NK-92 (cell line): ENCODE measurements around the gene ST6GALNAC3.
"Not testable (repeated sequence)": the region's sequence is repeated elsewhere in the genome, so short reads cannot be mapped to it uniquely, and the experiment has no call there.

Experiments used
- DNase-seq: peaks from one replicate; lab custom pipeline; 2025; ENCODE audit not compliant: unreplicated experiment; lab: John Stamatoyannopoulos, UW

Gene ST6GALNAC3

GRCh38 chr1:76070538-76070937 lies 4.0 kb upstream of the ST6GALNAC3 start:
- no peak for DNase-seq

- DNase-seq, result no peak
These were observed 1.1 kb upstream of the ST6GALNAC3 start for GRCh38 chr1:76073481-76073880.

GRCh38 chr1:76075188-76075489 lies 593 bp downstream of the ST6GALNAC3 start:
- no peak for DNase-seq

GRCh38 chr1:76075877-76076276 lies 1.3 kb downstream of the ST6GALNAC3 start:
- no peak for DNase-seq

GRCh38 chr1:76079475-76080227 lies 5.1 kb downstream of the ST6GALNAC3 start:
- DNase-seq, result no peak

GRCh38 chr1:76080552-76081079 lies 6.1 kb downstream of the ST6GALNAC3 start:
- no peak for DNase-seq

GRCh38 chr1:76082062-76082461 lies 7.5 kb downstream of the ST6GALNAC3 start:
- no peak for DNase-seq

GRCh38 chr1:76083189-76083588 lies 8.6 kb downstream of the ST6GALNAC3 start:
- no peak for DNase-seq

GRCh38 chr1:76084029-76084627 lies 9.6 kb downstream of the ST6GALNAC3 start:
- no peak for DNase-seq

- DNase-seq, result no peak
These were observed 10.1 kb downstream of the ST6GALNAC3 start for GRCh38 chr1:76084685-76085084.

- DNase-seq, result no peak
These were observed 11.6 kb downstream of the ST6GALNAC3 start for GRCh38 chr1:76086109-76086508.

GRCh38 chr1:76086597-76086996 lies 12.1 kb downstream of the ST6GALNAC3 start:
- DNase-seq, result no peak

- no peak for DNase-seq
These were observed 16.0 kb downstream of the ST6GALNAC3 start for GRCh38 chr1:76090283-76091203.

GRCh38 chr1:76092812-76093211 lies 18.3 kb downstream of the ST6GALNAC3 start:
- DNase-seq, result no peak

GRCh38 chr1:76093522-76094312 lies 19.2 kb downstream of the ST6GALNAC3 start:
- DNase-seq, result no peak

GRCh38 chr1:76095802-76096201 lies 21.3 kb downstream of the ST6GALNAC3 start:
- no peak for DNase-seq

GRCh38 chr1:76097064-76097463 lies 22.5 kb downstream of the ST6GALNAC3 start:
- DNase-seq, result not testable (repeated sequence)

GRCh38 chr1:76098845-76099244 lies 24.3 kb downstream of the ST6GALNAC3 start:
- no peak for DNase-seq

- DNase-seq, result no peak
These were observed 27.0 kb downstream of the ST6GALNAC3 start for GRCh38 chr1:76101548-76101947.

GRCh38 chr1:76102046-76102445 lies 27.5 kb downstream of the ST6GALNAC3 start:
- DNase-seq, result no peak

- DNase-seq, result no peak
These were observed 28.5 kb downstream of the ST6GALNAC3 start for GRCh38 chr1:76103034-76103433.
